Measurements from ENCODE around the gene NKX1-1.
"Not testable (repeated sequence)": the region's sequence is repeated elsewhere in the genome, so short reads cannot be mapped to it uniquely, and the experiment has no call there.

The NKX1-1 gene

DNA sequence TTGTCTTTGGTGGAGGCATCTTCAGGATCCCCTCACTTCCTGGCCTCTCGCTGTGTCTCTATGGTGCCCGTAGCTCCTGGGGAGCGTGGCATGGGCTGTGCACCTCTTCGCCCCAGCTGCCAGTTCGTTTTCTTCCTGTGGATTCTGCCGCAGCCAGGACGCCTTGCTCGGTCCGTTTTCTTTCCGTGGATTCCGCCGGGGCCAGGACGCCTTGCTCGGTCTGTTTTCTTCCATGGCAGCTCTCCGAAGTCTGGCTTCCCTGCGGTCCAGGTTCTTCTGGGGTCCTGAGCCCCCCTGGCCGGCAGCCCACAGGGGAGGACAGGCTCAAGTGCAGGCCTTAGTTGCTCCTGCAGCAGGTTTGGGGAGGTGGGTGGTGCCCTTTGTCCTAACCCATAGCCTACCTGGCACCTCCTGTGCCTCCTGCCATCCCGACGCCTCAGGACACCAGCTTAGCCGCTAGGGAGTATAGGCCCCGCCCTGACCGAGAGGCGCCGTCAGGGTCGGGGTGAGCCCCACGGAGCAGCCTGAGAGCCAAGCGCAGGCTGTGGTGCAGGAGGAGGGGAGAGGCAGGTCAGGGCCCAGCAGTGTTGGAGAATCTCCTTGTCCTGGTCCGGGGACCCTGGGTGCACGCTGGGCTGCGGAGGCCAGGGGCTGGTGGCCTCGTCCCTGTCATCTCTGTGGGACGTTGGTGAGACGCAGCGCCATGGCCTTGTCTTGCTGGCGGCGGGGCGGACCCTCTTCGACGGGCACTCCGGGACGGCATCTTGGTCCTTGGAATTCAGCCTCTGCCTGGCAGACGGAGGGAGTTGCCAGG is 32.1 kb downstream of the NKX1-1 start:
- in situ Hi-C loops (cut with HindIII; ENCODE audit: low sequenced_read_pairs) = no loop called here
- DNase-seq (ENCODE audit: low read depth) = no peak
- TF ChIP-seq, protein P1, sequence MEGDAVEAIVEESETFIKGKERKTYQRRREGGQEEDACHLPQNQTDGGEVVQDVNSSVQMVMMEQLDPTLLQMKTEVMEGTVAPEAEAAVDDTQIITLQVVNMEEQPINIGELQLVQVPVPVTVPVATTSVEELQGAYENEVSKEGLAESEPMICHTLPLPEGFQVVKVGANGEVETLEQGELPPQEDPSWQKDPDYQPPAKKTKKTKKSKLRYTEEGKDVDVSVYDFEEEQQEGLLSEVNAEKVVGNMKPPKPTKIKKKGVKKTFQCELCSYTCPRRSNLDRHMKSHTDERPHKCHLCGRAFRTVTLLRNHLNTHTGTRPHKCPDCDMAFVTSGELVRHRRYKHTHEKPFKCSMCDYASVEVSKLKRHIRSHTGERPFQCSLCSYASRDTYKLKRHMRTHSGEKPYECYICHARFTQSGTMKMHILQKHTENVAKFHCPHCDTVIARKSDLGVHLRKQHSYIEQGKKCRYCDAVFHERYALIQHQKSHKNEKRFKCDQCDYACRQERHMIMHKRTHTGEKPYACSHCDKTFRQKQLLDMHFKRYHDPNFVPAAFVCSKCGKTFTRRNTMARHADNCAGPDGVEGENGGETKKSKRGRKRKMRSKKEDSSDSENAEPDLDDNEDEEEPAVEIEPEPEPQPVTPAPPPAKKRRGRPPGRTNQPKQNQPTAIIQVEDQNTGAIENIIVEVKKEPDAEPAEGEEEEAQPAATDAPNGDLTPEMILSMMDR (IDR thresholded peaks at IDR 0.05; ENCODE audit: low read depth, low read length, missing control alignments) = no peak
- H3K4me3 ChIP-seq (ENCODE audit: low read depth, low read length) = no peak overlapping the region

DNA sequence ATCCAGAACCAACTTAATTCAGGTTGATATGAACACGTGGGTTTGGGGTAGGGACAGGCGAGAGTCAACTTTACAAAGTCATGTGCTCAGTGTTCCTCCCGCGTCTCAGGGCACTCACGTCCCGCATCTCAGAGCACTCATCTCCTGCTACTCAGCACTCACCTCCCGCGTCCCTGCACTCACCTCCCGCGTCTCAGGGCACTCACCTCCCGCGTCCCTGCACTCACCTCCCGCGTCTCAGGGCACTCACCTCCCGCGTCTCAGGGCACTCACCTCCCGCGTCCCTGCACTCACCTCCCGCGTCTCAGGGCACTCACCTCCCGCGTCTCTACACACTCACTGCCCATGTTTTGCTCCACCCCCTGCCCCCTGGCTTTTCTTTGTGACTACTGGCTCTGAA is 33.7 kb downstream of the NKX1-1 start:
- in situ Hi-C loops (cut with HindIII; ENCODE audit: low sequenced_read_pairs); H3K4me3 ChIP-seq (ENCODE audit: low read depth, low read length); DNase-seq (ENCODE audit: low read depth): not testable (repeated sequence)

DNA sequence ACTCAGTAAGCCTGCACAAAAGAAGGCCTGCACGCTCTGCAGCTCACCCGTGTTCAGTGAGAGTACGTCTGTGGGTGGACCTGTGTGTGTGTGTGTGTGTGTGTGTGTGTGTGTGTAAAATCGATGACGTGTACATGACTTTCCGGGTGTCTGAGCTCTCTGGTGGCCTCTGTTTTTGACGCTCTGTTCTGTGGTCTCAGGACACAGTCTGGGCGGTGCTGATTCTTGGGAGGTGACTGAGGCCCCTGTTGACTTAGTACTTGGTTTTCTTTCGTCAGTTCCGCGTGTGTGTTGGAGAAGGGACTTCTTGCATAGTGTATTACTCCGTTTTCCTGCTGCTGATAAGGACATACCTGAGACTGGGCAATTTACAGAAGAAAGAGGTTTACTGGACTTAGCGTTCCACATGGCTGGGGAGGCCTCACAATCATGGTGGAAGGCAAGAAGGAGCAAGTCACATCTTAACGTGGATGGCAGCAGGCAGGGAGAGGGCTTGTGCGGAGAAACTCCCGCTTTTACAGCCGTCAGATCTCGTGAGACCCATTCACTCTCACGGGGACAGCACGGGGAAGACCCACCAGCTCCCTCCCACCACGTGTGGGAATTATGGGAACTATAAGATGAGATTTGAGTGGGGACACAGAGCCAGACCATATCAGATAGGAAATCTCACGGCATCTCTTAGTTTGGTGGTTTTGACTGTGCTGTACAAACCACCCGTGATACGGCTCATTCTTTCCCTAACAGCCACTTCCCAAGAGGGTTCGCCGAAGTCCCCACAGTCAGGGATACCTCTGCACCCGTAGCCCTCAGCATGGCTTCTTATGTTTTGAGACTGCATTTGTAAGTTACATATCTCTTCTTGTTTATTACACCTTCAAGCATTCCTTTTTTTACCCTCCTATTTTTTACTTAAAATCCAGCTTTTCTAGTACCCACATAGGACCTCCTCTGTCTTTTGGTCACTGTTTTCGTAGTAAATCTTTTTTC is 34.8 kb downstream of the NKX1-1 start:
- no peak overlapping the region for H3K4me3 ChIP-seq (ENCODE audit: low read depth, low read length)
- in situ Hi-C loops (cut with HindIII; ENCODE audit: low sequenced_read_pairs) = no loop called here
- DNase-seq (ENCODE audit: low read depth) = no peak
- TF ChIP-seq, protein P1 (IDR thresholded peaks at IDR 0.05; ENCODE audit: low read depth, low read length, missing control alignments) = no peak

DNA sequence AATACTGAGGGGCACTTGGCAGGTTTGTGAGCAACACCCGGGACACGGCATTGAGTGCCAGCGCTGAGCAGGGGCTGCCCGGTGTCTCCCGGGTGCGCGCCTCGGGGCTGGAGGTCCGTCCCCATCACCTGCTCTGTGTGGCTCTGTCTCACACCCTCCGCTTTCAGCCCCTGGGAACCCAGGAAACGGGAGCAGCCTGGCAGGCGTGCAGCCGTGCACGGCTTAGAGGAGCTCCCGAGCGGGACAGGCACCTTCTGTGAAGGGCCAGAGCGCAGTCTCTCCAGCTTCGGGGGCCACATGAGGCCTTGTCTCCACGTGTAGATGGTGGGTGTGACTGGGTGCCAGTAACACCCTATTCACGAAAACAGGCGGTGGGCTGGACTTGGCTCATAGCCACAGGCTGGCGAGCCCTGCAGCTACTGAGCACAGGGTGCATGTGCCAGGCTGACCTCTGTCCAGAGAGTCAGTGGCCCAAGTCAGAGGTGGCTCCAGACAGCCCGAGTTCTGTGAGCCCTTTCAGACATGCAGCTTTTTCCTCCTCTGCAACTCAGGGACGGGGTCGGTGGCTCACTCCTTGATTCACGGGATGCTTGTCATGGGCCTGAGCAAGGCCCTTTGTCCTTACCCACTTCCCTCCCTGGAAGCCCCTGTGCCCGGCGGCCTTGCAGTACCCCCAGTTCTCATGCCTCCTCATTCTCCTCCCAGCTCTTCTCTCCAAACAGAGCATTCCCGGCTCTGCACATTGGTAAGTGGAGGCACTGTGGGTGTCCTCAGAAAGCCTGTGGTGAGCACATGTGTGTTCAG is 35.7 kb downstream of the NKX1-1 start:
- TF ChIP-seq, protein P1 (IDR thresholded peaks at IDR 0.05; ENCODE audit: low read depth, low read length, missing control alignments) = no peak
- no peak overlapping the region for H3K4me3 ChIP-seq (ENCODE audit: low read depth, low read length)
- in situ Hi-C loops (cut with HindIII; ENCODE audit: low sequenced_read_pairs) = no loop called here
- DNase-seq (ENCODE audit: low read depth) = no peak

DNA sequence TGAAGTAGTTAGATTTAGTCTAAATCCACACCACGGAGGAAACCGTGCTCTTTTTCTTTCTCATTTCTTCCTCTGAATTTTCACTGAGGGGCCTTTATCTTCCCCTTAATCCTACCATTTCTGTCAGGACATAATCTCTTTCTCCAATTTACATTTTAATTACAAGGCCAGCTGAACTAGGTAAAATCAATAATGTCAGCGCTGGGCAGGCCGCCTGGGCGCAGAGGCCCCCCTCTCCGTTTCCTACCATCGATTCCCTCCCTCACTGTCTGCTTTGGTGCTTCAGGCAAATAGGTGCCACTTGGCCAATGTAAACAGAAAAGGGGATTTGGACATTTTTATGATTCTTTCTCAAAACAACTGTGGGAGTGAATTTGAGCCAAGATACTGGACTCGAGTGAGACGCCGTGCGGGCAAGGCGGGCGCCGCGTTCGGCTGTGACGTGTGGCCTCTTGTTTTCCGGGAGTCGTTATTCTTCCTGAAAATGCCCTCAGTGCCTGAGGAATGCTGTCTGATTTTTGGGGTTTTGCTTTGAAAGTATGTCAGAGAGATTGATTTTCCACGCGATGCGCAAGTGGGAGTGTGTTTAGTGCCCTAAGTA is 36.7 kb downstream of the NKX1-1 start:
- TF ChIP-seq, protein P1 (IDR thresholded peaks at IDR 0.05; ENCODE audit: low read depth, low read length, missing control alignments) = no peak
- no peak for DNase-seq (ENCODE audit: low read depth)
- in situ Hi-C loops (cut with HindIII; ENCODE audit: low sequenced_read_pairs) = no loop called here
- no peak overlapping the region for H3K4me3 ChIP-seq (ENCODE audit: low read depth, low read length)

DNA sequence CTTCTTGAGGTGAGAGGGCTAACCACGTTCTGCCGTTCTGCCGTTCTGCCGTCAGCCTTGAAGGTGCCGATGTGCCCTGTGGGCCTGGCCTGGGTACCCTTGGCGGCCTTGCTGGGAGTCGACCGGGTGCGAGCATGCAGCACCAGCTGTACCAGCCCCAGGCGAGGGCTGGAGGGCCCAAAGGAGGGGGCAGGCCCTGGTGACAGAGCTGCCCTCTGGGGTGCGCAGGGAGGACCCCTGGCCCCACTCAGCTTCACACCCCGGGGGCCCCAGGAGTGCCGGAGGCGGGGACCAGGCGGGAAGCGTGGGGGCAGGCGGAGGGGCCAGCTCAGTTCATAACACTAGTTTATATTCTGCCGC is 37.2 kb downstream of the NKX1-1 start:
- DNase-seq (ENCODE audit: low read depth) = no peak
- TF ChIP-seq, protein P1 (IDR thresholded peaks at IDR 0.05; ENCODE audit: low read depth, low read length, missing control alignments) = no peak
- in situ Hi-C loops (cut with HindIII; ENCODE audit: low sequenced_read_pairs) = no loop called here
- no peak overlapping the region for H3K4me3 ChIP-seq (ENCODE audit: low read depth, low read length)
